ENCODE data around the gene IMP4.

IMP4 gene

DNA sequence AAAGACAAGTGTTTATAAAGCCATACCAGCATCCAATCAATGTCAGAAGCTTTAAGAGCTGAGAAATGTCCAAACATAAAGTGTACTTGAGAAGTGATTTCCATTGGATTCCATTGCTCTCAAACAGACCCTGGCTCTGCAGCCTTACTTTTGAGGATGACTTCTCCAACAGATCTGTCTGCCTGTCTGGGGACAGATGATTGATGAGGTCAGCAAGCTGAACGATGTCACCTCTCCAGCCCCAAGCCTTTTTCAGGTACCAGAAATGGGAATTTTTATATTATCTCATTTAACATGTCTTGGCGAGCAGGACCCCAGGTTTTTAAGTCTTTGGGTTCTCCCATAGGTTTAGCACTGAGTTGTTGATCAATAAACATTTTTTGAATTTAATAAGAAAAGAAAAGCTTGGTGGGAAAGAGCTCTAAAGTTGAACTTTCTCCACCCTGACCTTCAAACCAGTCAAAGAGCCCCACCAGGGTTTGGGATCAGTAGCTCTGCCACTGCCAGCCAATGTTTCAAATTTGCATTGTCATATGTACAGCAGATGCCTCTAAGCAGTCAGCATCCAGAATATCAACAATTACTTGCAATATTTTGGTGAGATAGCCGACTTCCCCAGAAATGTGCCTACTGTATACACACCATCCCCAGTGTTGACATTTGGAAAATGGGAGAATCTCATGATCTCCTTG is 35.7 kb downstream of the IMP4 start:
- no peak for DNase-seq

DNA sequence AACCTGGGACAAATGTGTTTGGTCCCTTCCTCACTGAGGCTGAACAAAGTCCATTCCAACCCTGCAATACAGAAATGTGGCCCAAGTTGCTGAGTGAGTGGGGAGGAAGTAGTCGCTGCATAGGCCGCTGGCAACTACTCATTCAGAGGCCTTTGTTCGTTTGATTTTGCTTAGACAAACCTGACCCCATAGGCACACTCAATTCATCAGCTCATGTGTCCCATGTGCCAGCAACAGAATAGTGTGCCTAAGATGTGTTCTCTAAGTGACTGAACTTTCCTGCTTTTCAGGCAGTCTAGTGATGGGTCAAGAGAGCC is 36.2 kb downstream of the IMP4 start:
- DNase-seq, result no peak

DNA sequence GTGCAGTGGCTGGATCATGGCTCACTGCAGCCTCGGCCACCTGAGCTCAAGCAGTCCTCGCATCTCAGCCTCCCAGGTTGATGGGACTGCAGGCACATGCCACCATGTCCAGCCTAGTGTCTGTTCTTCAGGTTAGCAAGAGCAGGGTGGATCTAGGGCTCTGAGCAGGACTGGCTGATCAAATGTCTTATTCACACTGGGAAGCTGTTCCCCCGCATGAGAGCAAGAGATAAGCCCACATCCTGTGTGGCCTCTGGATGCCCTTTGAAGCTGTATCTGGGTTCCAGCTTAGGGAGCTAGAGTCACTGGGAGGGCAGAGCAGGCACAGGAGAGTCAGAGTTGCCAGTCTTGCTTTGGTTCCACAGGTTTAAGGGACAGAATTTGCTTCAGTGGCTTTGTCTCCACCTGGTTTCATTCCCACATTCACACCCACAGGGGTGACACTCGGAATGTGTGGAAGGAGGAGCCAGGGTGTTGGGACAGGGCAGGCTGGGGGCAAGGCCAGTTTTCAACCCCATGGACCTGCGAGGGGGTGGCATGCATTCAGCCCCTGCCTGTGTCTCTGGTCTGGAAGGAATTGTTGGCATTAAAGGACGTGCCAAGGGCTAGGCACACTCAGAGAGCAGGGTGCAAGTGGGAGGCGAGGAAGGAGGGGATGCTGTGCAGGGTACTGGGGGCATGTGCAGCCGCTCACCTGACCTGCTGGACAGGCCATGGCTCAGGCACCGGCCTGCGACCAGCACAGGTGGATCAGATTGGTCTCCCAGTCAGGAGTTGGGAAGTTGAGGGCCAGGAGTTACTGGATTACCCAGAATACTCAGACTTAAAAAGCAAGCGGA is 37.6 kb downstream of the IMP4 start:
- DNase-seq, result no peak

DNA sequence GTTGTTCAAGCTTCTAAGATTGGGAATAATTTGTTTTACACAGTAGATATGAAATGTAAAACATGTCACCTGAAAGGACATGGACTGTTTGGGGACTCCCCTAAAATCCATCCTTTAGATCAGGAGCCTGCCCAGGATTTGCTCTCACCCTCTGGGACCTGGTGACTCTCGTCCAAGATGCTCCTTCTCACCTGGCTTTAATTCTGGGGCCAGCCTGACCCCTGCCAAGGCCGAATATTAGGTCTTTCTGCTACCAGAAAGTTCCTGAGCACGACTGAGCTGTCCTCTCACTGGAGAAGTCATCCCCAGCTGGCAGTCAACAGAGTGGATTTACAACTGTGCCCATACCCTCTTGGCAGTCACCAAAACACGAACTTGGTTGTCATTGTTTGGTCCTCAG is 38.4 kb downstream of the IMP4 start:
- no peak for DNase-seq

DNA sequence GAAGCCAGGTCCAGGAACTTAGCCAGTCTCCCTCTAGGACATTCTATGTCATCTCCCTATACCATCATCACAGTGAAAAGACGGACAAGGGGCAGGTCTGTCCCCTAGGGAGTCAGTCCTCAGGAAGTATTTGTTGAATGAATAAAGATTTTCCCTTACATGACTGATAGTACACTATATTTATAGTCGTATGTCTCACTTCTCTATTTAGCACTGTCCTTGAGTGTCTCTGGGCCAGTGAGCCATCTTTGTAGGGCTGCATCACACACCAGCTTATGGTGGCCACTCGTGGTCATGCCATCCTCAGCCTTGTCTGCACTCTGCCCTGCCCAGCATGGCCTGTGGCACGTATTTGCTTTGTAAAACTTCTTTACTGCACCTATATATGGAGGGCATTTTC is 38.9 kb downstream of the IMP4 start:
- DNase-seq, result no peak

DNA sequence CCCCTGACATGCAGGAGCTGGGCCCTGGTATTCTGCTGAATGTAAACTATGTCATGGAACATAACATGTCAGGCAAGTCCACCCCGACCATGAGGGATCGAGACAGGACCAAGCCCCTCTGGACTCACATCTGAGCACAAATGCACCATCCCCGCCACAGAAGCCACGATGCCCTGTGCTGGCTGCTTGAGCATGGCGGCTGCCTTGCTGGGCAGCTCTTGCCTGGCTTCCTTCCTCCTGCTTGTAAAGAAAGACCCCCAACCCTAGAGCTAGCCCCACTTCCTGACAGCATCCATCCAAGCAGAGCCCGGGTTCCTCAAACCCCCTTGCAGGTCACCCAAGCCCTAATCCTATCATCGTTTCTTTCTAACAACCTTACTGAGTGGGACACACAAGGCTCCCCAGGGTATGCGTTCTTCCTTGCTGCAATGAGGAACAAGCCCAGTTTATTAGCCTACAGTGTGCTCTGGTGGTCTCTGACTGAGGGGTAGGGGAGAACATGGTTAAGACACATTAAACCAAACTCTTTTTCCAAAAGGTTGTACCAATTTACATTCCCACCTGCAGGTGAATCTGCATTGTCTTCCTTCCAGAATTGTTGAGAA is 39.7 kb downstream of the IMP4 start:
- no peak for DNase-seq

DNA sequence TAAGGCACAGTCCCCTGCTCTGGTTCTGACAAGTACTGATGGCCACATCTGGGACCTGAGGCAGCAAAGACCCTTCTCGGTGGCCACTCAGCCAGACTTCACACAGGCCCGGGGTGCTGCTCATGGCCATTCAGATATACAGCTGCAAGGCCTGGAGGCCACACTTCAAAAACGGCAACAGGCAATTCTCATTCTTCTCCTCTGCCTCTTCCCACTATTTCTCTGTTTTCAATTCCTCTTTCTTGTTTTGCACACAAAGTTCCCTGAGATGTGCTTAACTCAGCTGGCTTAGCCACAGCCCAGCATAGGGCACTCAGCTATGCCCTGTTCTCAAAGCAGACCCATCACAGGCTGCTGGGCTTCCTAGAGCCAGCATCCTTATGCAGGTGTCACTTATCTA is 43.0 kb downstream of the IMP4 start:
- no peak for DNase-seq

DNA sequence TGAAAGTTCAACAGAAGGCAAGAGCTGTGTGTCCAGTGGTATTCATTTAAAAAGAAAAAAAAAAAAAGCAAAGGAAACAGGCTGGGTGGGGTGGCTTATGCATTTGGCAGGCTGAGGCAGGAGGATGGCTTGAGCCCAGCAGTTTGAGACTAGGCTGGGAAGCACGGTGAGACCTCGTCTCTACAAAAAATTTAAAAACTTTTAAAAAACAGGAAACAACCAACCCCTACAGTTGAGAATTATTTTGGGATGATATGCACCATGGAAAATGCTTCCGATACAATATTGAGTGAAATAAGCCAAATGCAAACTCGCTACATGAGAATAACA is 44.3 kb downstream of the IMP4 start:
- DNase-seq, result no peak

DNA sequence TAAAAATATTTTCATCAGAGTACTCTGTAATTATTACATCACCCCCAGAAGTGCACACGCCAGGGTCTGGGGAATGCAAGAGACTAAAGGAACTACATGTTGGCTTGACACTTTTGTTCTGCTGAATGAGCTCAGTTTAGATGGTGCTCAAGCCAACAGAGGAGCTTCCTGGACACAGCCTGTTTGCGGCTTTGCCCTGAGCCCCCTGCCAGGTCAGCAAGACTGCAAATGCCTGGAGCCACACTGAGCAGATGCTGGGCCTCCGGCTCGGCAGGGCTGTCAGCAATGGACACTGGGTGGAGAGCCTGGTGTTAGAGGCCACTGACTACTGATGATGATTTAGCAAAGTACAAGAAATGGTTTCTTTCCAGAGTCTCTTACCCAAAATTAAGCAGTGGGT is 45.1 kb downstream of the IMP4 start:
- no peak for DNase-seq

DNA sequence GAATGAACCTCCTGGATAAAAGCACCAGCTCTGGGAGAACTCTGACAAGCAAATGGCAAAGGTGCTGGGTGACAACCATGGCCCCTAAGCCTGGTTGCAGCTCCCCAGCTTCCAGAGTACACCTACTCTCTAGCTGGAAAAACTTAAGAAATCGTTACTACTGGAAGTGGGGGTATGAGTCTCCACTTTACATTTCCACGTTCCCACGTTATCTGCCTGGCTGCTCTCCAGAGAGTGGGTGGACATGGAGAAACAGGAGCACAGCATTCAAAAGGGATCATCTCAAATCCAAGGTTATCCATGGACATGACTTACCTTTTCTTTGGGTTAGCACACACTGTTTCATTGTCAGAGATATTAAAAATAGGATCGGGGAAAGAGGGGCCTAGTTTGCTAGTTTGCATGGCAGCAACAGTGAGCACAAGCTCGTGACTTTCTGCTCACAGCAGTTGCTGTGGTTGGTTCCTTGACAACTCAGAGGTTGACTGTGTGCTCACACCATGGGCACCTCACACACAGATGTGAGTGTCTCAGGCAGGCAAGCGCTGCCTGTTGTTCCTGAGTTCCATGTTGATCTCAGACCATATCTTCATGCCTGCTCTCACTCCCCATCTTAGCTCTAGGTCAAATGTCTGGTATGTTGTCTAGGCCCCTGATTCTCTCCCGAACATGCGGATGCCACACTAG is 45.7 kb downstream of the IMP4 start:
- DNase-seq, result no peak

DNA sequence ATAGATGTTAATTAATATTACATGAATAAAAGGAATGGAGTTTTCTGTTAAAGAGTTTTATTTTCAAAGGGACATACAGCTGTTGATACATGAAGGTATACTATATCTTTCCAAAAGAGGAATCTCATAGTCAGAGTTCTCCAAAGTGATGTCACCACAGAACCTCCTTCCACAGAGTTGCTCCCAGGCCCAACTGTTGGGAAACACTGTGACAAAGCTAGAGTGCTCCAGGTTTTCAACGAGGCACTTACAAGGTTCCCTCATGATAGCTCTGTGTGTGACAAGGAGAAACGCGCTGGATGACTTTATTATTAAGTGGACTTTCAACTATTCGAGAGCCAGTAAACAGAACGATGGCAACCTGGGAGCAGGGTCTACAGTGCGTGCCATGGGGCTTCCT is 46.7 kb downstream of the IMP4 start:
- no peak for DNase-seq

DNA sequence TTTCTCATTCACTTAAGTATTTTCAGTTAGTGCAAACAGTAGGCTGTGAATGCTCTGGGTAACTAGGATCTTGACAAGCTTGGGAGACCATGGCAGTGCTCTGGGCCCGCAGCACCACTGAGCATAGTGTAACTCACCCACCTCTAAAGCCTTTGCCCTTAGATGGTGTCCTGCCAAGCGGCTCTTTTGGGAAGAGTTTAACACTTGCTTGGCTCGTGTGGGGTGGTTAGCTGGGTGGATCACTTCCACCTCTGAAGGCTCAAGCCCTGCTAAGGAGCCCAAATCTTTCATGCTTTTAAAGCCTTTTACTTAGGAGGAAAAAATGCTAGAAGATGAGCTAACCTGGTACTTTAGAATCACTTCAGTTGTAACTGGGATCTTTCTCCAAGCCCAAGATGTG is 47.1 kb downstream of the IMP4 start:
- no peak for DNase-seq

DNA sequence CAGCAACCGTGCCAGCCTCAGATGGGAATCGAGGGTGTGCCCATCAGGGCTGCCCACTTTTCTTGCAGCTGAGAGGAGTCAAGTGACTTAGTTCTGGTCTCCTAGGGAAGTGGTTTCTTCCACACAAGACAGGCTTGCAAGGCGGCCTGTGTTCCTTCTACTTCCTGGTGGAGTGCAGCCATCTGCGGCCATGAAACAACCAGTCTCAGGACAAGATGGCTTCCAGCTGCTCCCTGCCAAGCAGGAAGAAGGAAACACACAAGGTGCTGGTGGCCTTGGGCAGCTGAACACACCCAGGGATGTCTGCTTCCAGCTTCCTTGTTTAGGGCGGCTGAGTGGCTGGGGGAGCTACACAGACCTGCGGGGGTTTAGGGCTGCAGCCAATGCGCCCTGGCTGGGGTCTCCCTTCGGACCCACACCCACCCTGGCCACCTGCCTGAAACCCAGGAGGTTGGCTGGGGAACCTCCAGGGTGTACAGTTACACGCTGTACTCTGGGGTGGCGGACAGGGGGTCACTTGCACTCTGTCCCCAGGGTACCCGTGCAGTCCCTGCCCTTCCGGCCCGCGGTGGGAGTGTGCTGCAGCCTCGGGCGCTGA is 47.9 kb downstream of the IMP4 start:
- no peak for DNase-seq

DNA sequence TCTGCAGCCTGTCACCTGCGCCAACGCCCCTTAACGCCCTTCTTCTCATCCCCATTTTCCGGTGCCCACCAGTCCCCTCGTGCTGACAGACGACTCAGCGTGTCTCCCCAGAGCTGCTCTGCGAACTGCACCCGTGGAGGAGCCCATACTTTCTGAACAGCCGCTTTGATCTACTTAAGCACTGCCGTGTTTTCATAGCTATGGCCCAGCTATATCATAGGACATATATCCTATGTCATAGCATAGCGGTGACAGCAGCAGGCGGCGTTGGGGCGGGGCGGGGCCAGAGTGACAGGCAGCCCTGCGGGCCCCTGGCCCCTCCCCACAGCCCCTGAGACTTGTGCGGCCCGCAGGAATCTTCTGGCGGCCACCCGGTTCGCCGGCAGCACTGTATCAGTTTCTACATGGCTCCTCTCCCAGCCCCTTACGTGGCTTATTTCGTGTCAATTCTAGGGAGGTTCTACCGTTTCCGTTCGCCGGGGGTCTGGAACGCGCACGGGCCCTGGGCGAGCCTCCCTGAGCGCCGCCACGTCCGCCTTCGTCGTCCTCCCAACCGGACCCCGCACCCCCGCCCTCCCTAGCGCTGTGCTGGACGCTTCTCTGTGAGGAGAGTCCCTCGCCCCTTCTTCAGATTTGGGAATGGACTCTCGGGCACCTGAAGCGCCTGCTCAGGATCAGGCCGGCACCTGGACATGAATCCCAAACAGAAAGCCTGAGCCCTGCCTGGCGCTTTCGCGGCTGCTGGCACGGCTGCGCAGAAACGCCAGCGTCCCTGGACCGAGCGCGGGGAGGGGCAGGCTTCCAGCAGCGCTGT is 48.6 kb downstream of the IMP4 start:
- DNase-seq, result peak; percentile 75

DNA sequence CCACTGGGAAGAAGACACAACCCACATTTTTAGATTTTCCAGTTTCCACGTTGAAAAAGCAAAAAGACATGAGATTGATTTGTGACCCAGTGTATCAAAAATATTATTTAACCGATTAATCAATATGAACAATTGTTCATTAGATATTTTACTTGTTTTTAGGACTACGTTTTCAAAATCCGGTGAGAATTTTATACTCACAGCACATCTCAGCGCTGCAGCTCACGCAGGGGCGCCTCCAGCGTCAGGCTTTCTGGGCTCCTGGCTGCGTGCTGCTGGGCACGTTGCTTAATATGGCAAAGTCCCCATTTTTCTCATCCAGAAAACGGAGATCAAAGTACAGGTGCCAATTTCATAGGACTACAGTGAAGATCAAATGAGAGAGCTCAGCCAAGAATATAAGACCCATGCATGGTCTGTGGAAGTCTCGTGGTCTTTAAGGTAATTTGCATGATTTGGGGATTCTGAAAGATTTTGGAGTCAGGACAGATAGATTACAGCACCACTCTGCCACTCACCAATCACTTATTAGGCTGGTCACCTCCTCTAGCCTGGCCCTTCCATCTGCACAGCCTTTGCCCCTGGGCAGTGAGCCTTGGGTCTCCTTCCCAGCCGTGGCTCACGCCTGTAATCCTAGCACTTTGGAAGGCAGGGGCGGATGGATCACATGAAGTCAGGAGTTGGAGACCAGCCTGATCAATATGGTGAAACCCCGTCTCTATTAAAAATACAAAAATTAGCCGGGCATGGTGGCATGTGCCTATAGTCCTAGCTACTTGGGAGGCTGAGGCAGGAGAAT is 49.4 kb downstream of the IMP4 start:
- DNase-seq, result no peak

DNA sequence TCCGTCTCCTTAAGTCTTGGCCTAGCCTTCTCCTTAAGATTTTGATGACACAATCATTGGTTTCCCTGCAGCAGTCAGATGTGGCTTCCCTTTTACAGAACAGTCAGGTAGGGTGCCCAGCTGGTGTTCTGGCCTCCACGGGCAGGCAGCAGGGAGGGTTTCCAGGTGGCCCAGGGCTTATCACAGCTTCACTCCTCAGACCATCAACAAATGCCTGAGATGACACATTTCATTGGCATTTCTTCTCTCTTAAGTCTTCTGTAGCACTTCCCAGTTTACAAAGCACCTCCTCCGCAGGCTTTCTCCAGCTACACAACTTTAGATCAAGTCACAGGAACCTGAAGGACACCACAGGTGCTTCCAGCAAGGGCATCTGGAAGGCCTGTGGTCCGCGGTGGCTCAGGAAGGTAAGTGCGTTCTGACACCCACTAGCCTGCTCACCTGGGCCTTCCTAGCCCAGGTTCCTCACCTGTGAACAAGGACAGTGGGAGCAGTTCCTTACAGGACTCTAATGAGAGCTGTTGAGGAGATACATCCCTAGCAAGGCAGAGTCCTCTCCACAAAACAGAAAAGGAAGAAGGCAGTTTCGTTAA is 50.7 kb downstream of the IMP4 start:
- no peak for DNase-seq
